Head of caudate nucleus (tissue), 42 donors: Measurements from ENCODE around the gene DSCAM.
"Not testable (repeated sequence)": the region's sequence is repeated elsewhere in the genome, so short reads cannot be mapped to it uniquely, and the experiment has no call there.

Experiments used
- DNase-seq, 42 donors: peaks; one replicate each; pipeline versions ENCODE4 v3.0.0 to v3.0.0-alpha.2; 2020 to 2021; ENCODE audit warnings: mixed read lengths in 7 of 42
- intact Hi-C: fragments of 100-400 bp; cut with DNase I; formaldehyde crosslinking; loops from one replicate; pipeline ENCODE4 v1.15.0; 2022

The DSCAM gene

DNA sequence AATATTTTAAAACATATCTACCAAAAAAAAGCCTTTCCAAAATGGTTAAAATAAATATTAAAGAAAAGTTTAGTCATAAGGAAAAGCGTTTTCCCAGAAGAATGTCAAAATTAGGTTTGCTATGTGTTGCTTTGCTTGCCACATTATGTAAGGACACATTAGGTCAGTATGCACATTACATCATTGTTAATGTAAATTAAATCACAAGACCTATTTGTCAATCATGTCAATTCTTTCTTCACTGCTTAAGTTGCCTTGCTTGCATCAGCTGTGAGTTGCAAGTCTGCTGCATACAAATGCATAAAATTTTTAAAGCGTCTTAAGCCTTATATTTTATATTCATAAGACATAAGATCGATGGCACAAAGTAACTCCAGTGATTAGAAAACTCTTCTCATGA lies 530.9 kb downstream of the DSCAM start:
- intact Hi-C loops = no loop called here

DNA sequence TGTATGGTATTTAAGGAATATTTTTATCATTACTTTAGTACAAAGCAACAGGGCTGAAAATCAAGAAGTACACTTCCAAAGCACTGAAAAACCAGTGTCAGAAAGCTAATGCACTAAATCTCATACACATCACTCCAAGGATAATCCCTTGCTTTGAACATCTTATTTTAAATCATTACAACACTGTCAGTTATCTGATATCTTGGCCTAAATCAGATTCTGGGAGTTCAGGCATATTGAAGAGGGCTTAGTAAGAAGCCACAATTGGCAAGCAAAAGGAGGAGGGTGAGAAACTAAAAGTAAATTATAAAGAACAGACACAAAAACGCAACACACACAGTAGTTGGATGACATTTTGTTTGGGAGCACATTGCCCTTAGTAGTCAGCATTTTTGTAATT lies 531.3 kb downstream of the DSCAM start:
- intact Hi-C loops = no loop called here
- DNase-seq = no peak

More for the DNA sequence above, 530.9 kb downstream of the DSCAM start:
- no peak for DNase-seq

DNA sequence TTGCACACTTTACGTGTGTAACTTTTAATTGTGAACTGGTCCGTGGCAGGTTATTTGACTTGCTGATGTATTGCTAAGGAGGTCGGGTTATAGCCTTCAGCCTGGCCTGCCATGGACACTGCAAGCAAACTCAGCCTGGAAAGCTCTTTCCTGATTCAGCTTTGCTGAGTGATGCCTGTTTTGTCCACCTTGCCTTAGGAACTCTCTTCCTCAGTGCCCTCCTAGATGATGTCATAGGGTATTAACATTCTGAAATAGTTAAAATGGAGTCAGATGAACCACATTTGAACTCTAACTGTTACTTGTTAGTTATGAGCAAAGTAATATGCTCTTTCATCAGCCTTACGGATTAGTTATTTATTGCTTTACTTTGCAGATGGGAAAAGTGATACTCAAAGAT lies 533.7 kb downstream of the DSCAM start:
- no peak for DNase-seq
- intact Hi-C loops = no loop called here

DNA sequence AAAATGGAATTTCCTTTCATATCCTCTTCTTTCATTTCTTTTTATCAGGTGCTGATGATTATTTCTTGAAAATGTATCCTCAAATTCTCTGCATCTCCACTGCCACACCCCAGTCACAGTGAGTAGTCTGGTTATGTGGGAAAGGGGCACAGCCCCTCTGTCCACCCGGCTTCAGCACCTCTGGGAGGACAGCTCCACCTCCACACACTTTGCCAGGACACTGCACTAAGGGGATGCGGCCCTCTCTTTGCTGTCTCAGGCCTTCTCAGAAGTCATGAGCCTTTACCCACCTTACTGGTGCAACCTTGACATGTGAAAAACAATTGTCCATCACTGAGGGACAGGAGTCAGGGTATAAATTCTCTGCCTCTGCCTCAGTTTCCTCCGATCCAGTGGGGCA lies 546.7 kb downstream of the DSCAM start:
- intact Hi-C loops = no loop called here

DNA sequence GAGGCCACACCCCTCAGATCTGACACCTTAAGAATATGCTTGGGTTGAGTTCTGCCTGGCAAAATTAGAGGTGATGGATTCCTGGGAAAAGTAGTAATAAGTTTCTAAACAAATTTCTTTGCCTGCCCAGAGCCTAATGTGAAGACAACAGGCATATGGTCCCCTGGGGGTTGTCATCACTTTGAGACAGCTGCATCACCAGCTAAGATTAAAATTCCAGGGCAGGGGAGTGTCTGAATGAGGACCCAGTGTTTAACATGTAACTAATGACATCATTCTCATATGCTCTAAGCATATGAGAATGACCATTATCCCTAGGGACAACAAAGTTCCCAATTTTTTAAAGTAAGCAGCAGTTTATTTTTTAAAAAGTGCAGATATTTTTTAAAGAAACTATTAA lies 547.5 kb downstream of the DSCAM start:
- intact Hi-C loops = no loop called here
- no peak for DNase-seq

More for the DNA sequence above, 546.7 kb downstream of the DSCAM start:
- no peak for DNase-seq

DNA sequence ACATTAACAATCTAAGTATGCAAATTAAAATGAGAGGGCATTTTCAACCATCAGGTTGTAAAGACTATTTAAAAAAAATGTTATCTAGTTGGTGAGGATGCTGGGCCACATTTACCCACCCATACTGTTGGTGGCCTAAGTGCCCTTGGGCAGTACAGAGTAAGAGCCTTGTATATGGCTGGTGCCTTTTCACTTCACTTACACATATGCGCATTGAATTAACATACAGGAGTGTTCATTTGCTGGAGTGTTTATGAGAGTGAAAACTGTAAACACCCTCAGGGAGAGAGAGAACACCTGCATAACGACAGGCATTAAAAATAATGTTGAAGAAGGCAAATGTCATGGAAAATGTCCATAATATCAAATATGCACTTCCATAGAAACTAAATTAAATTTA lies 552.6 kb downstream of the DSCAM start:
- no peak for DNase-seq
- intact Hi-C loops = no loop called here

DNA sequence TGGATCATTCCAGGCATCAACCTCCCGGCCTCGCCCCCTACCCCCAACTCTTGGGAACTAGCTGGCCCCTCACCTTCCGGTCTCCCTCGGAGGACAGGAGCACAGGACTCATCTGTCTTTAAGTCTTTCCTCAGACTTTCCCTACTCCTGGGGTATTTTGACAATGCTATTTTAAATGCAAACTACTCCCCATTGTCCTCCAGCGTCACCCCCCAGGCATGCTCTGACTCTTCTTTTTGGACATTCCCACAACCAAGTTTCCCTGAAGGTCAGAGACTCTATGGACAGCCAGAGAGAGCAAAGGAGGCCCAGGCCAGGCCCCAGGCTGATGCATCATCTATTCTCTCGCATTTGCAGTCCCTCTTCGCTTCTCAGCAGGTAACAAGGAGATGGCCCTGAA lies 555.4 kb downstream of the DSCAM start:
- DNase-seq = no peak
- intact Hi-C loops = no loop called here

DNA sequence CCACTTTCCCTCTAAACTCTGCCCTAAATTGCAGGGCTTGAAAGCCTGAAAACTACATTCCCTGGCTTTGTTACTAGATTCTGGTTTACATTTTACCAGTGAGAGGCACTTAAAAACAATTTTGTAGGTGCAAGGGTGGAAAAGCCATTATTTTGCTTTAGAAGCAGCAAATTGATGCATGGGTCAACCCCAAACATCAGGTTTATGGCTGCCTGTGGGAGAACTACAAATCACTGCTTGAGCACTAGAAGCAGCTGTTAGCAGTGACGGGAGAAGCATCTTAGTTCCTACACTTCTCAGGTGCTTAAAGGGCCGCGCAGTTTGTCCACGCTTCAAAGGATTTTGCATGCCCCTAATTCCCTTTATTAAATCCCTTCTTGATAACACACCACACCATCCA lies 562.5 kb downstream of the DSCAM start:
- intact Hi-C loops = no loop called here
- DNase-seq = no peak

DNA sequence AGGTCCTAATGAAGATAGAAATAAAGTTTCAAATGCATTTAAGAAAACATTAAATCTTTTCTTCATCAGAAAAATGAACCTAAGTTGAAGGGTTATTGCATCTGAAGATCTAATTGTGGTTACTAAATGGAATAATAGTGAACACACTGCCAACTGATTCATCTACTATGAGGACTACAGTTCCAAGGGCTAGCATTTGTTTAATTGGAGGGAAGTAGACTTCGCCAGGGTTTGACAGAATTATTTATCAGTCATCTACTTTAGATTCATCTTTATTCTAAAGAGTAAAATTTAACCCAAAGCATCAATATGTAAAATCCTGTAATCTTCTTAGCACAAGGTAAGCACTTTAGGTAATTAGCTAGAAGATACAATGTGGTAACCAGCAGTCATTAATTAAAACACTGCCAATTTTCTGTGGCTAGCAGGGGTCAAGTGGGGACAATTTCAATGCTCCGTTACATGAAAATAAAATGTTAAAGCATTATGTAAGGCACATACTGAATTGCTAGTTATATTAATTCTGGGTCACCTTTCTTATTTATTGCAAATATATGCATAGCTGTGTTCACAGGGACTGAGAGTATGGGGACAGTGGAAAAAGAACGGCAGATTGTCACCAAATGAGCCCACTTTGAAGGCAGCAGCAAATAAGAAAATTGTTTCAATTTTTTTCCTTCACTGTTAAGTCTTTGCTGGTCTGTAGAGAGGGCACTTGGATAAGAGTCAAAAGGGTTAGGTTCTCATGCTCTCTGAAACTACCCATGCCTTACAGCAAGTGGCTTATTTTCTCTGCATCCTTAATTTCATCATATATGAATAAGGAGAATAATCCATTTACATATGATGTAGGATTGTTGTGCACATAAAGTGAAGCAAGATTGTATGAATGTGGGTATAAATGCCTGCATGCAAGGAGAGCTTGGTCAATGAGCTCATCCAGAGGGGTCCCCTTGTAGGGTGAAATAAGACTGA lies 563.8 kb downstream of the DSCAM start:
- no peak for DNase-seq
- intact Hi-C loops = no loop called here

DNA sequence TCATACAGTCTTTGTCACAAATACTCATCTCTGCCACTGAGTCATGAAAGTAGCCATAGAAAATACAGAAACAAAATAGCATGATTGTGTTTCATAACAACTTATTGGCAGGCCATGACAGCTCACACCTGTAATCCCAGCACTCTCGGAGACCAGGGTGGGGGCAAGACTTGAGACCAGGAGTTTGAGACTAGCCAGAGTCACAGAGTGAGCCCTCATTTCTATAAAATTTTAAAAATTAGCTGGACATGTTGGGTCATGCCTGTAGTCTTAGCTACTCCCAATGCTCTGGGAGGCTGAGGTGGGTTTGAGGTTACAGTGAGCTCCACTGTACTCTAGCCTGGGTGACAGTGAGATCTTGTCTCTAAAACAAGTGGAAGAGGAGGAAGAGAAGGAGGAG lies 568.6 kb downstream of the DSCAM start:
- intact Hi-C loops = no loop called here
- no peak for DNase-seq

DNA sequence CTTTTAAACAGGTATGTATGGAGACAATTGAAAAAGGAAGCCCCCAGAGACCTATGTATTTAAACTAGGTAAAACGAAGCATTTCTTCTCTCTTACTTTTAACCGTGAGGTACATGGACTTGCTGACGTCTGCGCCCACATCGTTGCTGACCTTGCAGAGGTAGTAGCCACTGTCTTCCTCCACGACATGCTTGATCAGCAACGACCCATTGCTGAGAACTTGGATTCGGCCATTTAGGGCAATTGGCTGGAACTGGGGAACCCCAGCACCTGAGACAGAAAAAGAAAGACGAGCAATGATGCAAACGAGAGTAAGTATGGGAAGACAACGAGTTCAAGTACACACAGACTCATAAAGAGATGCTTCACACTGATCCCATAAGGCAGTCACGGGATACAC lies 571.0 kb downstream of the DSCAM start:
- DNase-seq = no peak
- intact Hi-C loops = no loop called here

DNA sequence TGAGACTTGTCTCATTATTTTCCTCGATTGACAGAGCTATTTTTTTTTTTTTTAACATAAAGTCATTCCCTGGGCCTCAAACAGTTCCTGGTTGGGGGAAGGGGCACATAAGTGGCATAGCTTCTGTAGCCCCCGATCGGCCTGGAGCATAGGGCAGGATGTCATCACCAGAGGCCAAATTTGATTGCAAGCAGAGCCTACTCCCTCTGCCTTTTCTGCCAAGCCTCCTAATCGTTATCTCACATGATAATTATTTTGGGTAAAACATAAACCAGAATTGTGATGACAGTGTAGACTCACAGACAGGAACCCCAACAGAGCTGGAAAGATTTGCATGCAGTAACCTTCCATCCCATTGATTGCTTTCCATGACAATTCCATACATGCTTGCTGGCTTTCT lies 574.9 kb downstream of the DSCAM start:
- intact Hi-C loops = no loop called here
- DNase-seq = no peak

DNA sequence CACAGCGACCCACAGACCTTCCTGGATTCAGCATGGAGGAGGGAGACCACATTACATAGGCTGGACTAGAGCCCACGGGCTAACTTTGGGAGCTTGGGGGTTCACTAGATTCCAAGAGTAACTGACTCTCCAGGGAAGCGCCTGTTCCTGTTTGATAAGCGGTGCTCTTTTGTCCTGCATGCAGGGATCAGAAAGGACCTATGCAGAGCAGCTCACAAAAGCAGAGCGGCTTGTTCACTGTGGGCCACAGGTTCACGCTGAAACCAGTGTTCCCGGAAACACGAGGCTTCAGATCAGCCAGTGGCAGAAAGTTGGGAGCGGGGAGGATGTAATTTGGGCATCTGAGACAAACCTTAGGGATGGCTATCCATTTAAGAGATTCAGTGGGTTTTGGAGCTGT lies 575.8 kb downstream of the DSCAM start:
- DNase-seq = no peak
- intact Hi-C loops = no loop called here

DNA sequence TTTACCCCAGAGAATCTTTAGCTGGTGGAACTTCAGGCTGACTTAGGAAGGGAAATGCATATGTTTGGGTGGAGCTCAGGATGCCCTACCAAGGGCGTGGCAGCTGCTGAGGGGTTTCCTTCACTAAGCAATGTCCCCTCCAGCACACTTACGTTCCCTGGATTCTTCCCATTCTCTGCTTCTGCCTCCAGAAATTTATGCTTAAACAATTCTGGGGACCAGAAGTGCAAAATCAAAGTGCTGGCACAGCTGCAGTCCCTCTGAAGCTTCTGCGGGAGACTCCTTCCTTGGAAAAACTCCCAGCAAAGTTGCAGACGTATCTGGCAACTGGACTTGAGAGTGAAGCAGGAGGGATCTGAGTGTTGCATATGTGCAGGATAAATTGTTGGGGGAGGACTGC lies 576.9 kb downstream of the DSCAM start:
- DNase-seq = no peak
- intact Hi-C loops = no loop called here

DNA sequence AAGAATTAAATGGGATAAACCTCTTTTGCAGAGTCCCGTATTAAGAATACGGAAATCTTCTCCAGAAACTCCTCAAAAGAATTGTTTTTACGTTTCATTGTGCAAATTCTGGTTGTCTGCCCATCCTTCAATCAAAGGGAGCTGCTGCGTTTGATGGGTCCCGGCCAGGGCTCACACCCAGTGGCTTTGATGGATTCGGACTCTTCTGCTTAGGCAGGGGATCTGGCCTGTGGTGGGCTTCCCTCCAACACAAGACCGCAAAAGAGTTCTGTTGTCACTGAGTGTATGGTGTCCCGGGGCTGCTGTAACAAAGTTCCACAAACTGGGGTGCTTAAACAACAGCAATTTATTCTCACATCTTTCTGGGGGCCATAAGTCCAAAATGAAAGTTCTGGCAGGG lies 577.7 kb downstream of the DSCAM start:
- intact Hi-C loops = no loop called here
- no peak for DNase-seq

DNA sequence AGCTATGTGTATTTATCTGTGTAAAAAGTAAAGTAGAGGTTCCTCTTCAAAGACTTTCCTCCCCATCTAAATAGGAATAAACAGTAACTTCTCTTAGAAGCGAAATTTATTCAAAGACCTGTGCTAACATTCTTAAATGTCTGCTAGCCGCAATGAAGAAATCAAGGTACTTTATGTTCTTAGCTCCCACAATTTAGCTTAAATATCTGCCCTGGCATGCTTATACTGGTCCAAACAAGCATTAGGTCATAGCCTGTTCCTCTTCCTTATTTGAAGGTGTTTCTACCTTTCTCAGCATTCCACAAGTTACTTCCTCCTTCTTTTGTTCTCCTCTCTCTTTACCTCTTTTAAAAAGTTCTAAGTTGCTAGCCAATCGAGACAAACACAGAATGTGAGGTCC lies 588.5 kb downstream of the DSCAM start:
- DNase-seq, intact Hi-C loops: not testable (repeated sequence)

DNA sequence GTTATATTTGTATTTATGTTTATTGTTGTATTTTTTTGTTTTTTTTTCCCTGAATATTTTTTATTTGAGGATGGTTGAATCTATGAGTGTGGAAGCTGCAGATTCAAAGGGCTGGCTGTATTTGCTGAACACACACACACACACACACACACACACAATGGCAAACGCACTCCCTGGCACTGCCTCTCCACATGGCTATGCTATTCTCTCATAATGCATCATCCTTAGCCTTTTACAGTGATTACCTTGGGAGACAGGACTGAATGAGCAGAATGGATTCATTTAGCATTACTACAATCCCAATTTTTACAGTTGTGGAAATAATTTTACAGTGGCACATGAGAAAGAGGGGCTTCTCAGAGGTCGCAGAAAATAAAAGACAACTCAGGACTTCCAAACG lies 589.6 kb downstream of the DSCAM start:
- intact Hi-C loops = no loop called here
- DNase-seq = no peak

DNA sequence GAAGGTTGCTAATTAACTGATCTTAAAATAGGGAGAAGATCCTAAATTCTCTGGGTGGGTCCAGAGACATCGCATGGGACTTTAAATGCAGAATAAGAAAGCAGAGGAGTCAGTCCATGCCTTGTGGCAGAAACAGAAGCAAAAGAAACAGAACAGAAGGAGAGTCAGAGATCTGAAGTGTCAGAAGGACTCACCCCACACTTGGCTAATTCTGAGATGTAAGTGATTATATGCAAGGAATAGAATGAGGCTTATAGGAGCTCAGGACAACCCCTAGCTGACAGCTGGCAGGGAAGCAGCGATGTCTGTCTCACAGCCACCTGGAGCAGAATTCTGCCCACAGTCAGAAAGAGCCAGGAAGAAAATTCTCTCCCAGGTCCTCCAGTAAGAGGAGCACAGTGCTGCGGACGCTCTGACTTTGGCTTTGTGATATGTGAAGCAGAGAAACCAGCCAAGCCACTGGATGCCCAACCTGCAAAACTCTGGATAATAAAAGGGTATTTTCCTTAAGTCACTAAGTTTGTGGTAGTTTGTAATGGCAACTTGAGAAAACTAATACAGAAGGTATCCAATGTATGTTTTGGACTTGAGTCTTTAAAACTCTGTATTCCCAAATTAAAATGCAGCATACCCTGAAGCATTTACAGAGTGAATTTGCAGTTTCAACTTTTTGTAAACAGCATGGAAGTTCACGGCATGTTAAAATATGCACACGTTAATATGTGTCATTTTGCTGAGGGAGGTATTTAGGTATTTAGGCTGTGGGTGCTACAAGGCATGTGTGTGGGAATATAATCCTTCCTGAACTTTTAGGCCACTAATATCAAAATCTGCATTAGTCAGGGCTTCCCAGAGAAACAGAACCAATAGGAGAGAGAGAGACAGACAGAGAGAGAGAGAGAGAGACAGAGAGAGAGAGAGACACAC lies 591.2 kb downstream of the DSCAM start:
- DNase-seq = no peak
- intact Hi-C loops = no loop called here

DNA sequence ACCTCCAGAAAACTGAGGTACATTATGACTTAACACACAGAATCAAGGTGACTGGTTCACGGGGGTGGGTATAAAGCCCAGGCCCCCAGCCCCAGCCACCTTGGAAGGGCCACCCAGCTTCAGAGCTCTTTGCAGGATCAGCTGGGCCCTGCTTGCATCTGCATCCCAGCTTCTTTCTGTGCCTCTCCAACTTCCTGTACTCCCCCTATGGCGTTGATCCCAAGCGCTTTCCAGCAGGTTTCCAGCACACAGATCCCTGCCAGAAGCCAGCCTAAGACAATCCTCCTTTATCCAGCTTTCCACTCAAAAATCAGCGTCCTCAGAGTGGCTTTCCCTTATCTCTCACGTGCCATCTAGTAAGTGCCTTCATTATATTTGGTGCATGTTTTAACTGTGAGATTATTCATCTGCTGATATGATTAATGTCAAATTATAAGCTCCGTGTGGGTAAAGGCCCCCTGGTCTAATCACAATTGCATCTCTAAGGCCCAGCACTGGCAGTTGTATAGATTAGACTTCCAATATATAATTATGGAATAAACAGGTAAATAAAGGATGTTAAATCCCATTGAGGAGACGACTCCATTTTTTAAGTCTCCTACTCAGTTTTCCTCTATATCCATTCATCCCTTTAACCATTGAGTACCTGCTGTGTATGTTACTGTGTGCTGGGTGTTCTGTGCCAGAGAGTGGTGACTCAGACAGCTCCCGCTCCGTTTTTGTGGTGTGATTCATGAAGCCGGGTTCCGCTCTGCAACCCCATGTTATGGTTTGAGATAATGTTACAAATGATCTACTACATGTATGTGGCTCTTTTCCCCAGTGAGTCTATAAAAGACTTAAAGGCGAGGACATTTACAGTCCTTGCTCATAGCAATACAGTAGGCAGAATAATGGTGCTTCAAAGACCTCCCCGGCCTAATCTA lies 592.2 kb downstream of the DSCAM start:
- DNase-seq = peak in 28 of 42 donors; percentile 3 to 67 (median 36)
- intact Hi-C loops = no loop called here
